Stimulated activated CD8-positive, alpha-beta memory T cell treated with anti-CD3 and anti-CD28 coated beads, Interleukin-7, amount 100 ng/mL, for 24 hours (primary cell): ENCODE results near the gene VKORC1L1.
"Not testable (repeated sequence)": the region's sequence is repeated elsewhere in the genome, so short reads cannot be mapped to it uniquely, and the experiment has no call there.

Experiments
- DNase-seq: peaks from one replicate; pipeline ENCODE4 v3.0.0-alpha.2; 2020; ENCODE audit warnings: low read depth

The VKORC1L1 gene

GRCh38 chr7:65938336-65938895 is 65.5 kb downstream of the VKORC1L1 start:
- DNase-seq = no peak

GRCh38 chr7:65945787-65946186 is 72.9 kb downstream of the VKORC1L1 start:
- not testable (repeated sequence) for DNase-seq

GRCh38 chr7:65946904-65947303 is 74.0 kb downstream of the VKORC1L1 start:
- DNase-seq = no peak

- DNase-seq = no peak
Measured at GRCh38 chr7:65951837-65952578, 79.1 kb downstream of the VKORC1L1 start.

- DNase-seq = no peak
Measured at GRCh38 chr7:65953001-65953720, 80.3 kb downstream of the VKORC1L1 start.

- DNase-seq = no peak
Measured at GRCh38 chr7:65953890-65954450, 81.1 kb downstream of the VKORC1L1 start.

GRCh38 chr7:65955718-65956117 is 82.8 kb downstream of the VKORC1L1 start:
- no peak for DNase-seq

GRCh38 chr7:65960351-65961074 is 87.6 kb downstream of the VKORC1L1 start:
- DNase-seq = no peak

- DNase-seq = no peak
Measured at GRCh38 chr7:65962033-65962432, 89.2 kb downstream of the VKORC1L1 start.

- DNase-seq = not testable (repeated sequence)
Measured at GRCh38 chr7:65964671-65965070, 91.8 kb downstream of the VKORC1L1 start.

GRCh38 chr7:65966146-65966545 is 93.3 kb downstream of the VKORC1L1 start:
- no peak for DNase-seq

GRCh38 chr7:65967361-65968155 is 94.7 kb downstream of the VKORC1L1 start:
- no peak for DNase-seq

GRCh38 chr7:65968256-65969185 is 95.6 kb downstream of the VKORC1L1 start:
- DNase-seq = no peak

- DNase-seq = no peak
Measured at GRCh38 chr7:65971021-65971420, 98.1 kb downstream of the VKORC1L1 start.

GRCh38 chr7:65972976-65973375 is 100.1 kb downstream of the VKORC1L1 start:
- no peak for DNase-seq

- no peak for DNase-seq
Measured at GRCh38 chr7:65974191-65974801, 101.4 kb downstream of the VKORC1L1 start.

GRCh38 chr7:65974876-65975275 is 102.0 kb downstream of the VKORC1L1 start:
- no peak for DNase-seq

GRCh38 chr7:65975814-65976445 is 103.1 kb downstream of the VKORC1L1 start:
- no peak for DNase-seq

- DNase-seq = no peak
Measured at GRCh38 chr7:65976659-65977196, 103.9 kb downstream of the VKORC1L1 start.
